ENCODE measurements around the gene SH2D3C. TPM values are rescaled to one million over a fixed set of nuclear protein-coding genes. Genes with fewer than 3 reads are reported as not detected.

The SH2D3C gene, protein sequence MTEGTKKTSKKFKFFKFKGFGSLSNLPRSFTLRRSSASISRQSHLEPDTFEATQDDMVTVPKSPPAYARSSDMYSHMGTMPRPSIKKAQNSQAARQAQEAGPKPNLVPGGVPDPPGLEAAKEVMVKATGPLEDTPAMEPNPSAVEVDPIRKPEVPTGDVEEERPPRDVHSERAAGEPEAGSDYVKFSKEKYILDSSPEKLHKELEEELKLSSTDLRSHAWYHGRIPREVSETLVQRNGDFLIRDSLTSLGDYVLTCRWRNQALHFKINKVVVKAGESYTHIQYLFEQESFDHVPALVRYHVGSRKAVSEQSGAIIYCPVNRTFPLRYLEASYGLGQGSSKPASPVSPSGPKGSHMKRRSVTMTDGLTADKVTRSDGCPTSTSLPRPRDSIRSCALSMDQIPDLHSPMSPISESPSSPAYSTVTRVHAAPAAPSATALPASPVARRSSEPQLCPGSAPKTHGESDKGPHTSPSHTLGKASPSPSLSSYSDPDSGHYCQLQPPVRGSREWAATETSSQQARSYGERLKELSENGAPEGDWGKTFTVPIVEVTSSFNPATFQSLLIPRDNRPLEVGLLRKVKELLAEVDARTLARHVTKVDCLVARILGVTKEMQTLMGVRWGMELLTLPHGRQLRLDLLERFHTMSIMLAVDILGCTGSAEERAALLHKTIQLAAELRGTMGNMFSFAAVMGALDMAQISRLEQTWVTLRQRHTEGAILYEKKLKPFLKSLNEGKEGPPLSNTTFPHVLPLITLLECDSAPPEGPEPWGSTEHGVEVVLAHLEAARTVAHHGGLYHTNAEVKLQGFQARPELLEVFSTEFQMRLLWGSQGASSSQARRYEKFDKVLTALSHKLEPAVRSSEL
- under 0.01 and 0.07 TPM in 2 replicates for total RNA-seq

DNA sequence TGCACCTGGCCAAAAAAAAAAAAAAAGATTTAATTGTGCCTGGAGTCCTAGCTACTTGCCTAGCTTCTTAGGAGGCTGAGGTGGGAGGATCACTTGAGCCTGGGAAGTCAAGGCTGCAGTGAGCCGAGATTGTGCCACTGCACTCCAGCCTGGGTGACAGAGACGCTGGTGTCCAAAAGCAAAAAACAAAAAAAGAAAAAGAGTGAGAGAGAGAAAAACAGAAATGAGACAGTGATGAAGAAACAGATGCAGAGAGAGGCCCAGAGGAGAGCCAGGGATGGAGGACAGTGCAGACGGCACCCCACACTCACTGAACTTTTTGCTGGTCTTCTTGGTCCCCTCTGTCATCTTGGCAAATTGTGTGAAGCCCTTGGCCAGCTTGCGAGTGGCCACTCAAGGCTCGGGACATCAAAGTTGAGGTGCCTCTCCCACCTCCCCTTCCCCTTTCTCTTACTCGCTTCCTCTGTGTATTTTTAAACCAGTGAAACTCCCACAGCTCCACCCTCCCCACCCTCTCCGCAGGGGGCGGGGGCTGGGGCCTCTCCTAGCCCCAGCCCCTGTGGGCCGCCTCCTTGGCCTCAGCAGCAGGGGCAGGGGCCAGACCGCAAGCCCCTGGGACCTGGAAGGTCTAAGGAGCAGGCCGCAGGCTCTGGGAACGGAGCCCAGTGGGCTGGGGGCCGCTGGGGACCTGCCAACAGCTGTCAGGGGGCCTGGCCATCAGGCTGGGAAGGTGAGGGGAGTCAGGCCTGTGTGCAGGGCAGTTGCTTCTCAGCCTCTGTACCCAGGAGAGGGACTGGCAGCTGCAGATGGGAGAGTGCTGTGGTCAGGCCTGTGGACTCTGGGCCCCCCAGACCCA, at the start of gene SH2D3C:
SH2D3C (minus strand) TSS at position 387 of the 856 bp plus-strand sequence; CDS start at position 348, 39 bp downstream.

DNA sequence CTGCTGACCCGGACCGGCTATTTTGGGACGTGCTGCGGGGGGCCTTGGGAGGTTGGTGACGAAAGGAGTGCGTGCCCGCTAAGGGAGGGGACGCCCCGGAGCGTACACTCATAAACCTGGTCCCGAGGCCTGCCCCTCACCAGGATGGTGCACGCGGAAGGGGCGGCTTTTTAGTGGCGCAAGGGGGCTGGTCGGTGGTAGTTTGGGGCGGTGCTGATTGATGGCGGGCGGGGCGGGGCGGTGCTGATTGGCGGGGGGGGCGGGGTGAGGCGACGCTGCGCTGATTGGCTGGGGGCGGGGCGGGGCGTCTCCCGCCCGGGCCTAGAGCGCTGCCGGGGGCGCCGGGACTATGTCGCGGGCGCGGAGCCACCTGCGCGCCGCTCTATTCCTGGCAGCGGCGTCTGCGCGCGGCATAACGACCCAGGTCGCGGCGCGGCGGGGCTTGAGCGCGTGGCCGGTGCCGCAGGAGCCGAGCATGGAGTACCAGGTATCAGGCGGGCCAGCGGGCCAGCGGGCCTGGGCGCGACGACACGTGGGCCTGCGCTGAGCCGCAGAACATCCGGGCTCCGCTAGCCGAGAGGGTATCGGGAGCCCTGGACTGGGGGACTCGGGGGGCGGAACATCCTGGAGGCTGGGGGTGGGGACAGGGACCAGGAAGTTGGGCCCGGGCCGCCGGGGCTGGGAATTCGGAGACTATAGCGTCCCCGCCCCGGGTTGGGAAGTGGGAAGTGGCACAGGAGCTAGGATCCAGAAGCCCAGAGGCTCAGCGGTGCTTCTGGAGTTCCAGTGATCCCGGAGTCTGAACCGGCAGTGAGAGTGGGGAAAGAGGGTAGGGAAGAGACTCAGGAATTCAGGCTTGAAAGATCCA, 24.3 kb upstream of the SH2D3C start, which contains the start of gene FPGS:
FPGS (plus strand) TSS at position 307 of the 868 bp plus-strand sequence; CDS start at position 350, 43 bp downstream.

DNA sequence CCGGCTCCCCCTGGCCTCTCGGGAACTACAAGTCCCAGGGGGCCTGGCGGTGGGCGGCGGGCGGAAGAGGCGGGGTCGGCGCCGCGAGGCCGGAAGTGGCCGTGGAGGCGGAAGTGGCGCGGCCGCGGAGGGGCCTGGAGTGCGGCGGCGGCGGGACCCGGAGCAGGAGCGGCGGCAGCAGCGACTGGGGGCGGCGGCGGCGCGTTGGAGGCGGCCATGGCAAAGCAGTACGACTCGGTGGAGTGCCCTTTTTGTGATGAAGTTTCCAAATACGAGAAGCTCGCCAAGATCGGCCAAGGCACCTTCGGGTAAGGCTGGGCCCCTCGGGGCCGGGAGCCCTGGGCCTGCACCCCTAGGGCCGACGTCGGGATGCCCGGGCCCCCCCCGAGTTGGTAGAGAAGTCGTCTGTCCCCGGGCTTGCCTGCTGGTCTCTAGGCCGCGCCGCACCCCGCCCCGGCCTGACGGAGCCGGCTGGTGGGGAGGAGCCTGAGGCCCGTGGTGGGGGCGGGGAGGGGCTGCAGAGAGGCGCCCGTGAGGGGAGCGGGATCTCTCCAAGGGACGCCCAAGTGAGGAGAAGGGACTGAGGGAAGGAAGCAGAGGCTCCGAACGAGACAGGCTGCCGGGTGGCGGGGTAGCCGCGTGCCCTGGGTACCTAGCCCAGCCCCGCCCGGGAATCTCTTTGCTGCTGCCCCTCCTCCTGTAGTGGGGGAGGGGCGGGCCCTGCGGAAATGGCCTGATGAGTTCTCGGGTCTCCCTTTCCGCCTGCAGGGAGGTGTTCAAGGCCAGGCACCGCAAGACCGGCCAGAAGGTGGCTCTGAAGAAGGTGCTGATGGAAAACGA, 7.7 kb upstream of the SH2D3C start, which contains the start of gene CDK9:
CDK9 (plus strand) TSS at position 102 of the 840 bp plus-strand sequence; CDS start at position 217, 115 bp downstream.

DNA sequence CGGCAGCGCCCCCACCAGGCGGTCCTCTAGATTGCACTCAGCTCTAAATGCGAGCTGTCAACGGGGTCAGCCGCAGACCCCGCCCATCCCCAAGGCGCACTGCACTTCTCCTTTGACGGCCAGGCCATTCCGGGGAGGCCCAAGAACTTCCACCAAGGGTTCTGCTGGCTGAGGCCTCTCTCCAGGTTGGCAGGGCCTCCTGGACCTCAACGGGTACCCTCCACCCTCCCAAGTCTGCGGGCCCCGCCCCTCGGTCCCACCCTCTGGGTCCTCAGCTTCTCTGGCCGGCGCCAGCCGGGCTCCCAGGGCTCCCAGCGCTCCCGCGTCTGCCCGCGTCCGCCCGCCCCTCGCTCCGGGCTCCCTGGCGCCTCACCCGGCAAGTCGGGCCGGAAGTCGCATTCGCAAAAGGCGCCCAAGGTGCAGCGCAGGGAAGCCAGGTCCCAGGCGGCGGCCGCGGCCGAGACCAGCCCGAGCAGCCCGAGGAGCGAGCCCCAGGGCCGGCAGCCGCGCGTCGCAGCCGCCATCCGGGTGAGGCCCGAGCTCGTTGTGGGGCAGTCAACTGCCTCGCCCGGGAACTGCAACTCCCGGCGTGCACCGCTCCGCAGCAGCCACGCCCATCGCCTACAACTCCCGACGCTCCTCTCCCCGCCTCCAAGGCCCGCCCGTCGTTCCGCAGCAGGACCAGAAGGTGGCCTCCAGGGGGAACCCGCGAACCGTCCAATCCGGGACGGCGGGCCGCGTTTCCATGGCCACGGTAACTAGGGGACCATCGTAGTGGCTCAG, 43.5 kb downstream of the SH2D3C start, which contains the start of gene TOR2A:
TOR2A (minus strand) TSS at position 548 of the 783 bp plus-strand sequence; CDS start at position 524, 24 bp downstream.

DNA sequence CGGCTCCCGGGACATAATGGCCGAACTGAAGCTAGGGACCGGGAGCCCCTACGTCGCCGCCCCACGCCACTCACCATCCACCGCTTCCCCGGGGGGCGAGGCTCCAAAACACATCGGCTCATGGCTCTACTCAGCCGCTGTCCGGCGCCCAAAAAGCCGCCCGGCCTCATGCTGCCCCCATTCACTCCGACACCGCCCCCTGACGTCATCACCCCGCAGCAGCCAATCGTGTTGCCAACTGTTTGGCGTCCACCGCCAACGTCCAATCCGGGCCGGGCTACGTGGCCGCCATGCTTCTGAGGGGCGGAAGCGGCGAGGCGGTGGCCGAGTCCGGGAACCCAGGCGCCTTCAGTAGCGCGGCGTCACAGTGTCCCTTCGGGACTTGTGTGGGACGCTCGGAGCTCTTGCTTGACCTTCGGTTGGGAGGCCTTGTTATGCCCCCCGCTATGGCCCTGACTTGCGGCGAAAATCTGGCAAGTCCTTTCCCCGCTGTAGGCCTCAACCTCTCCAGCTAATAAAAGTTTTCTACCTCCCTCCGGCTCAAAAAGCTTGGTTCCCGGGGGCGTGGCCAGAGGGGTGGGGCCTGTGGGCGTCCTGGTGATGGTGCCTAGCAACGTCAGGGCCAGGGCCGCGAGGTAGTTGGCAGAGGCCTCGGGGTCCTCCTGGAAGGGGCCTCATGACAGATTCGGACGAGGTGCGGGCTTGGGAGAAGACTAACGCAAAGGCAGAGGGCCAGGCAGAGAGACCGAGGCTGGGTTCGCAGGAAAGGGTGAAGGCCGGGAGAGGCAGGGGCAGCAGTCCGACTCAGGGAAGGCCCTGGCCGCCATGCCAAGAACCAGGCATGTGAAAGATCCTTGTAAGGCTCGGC, 62.8 kb downstream of the SH2D3C start, which contains the start of the genes PTRH1 and TTC16:
PTRH1 (minus strand) TSS at position 194 of the 868 bp plus-strand sequence; CDS start at position 170, 24 bp downstream.
TTC16 (plus strand) TSS at position 610 of the 868 bp plus-strand sequence; CDS start at position 677, 67 bp downstream.

DNA sequence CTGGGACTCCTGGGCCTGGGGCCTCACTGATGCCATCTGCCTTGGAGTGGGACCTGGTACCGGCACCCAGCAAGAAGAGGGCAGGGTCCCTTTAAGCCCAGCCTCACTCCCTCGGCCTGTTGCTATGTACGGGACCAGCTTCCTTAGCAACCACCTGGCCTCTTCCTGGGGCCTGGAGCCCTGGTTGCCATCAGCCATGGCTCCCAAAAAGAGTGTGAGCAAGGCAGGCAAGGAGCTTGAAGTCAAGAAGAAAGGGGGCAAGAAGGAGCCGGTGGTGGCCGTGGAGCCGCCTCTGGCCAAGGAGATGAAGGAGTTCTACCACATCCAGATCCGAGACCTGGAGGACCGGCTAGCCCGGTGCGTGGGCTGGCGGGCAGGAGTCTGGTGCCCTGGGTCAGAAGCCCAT, 71.6 kb downstream of the SH2D3C start, which contains the start of gene CFAP157:
CFAP157 (plus strand) TSS at position 153 of the 406 bp plus-strand sequence; CDS start at position 197, 44 bp downstream.

Other genes starting within 250 kb of the SH2D3C start
- gene STXBP1, start 166.4 kb downstream of the SH2D3C start, total RNA-seq: 10.9 and 18.9 TPM in 2 replicates
- 0.07 TPM in 1 of 2 replicates, not detected in the other for gene CFAP157, start 71.7 kb downstream of the SH2D3C start, total RNA-seq
- gene PTRH1, start 63.0 kb downstream of the SH2D3C start, total RNA-seq: 16.0 and 24.9 TPM in 2 replicates
- gene TTC16, start 62.6 kb downstream of the SH2D3C start, total RNA-seq: not detected in 2 replicates
- gene TOR2A, start 43.4 kb downstream of the SH2D3C start, total RNA-seq: 2.7 and 7.3 TPM in 2 replicates
- 74.5 and 80.0 TPM in 2 replicates for gene CDK9, start 7.4 kb upstream of the SH2D3C start, total RNA-seq
- gene FPGS, start 24.2 kb upstream of the SH2D3C start, total RNA-seq: 42.7 and 60.6 TPM in 2 replicates
- 0.34 and 2.3 TPM in 2 replicates for gene ENG, start 76.0 kb upstream of the SH2D3C start, total RNA-seq
- 20.5 and 33.5 TPM in 2 replicates for gene AK1, start 99.0 kb upstream of the SH2D3C start, total RNA-seq
- 14.0 and 21.5 TPM in 2 replicates for gene ST6GALNAC6, start 120.9 kb upstream of the SH2D3C start, total RNA-seq
- 25.3 and 42.9 TPM in 2 replicates for gene ST6GALNAC4, start 138.4 kb upstream of the SH2D3C start, total RNA-seq
- gene PIP5KL1, start 152.1 kb upstream of the SH2D3C start, total RNA-seq: 4.1 and 4.3 TPM in 2 replicates
- gene DPM2, start 159.2 kb upstream of the SH2D3C start, total RNA-seq: 13.7 and 16.2 TPM in 2 replicates
- 9.9 and 93.0 TPM in 2 replicates for gene EEIG1, start 202.3 kb upstream of the SH2D3C start, total RNA-seq

All from nasal cavity respiratory epithelium epithelial cell of viscerocranial mucosa (primary cell).